H1 (cell line): ENCODE measurements around the gene NCOA5. TPM values are rescaled to one million over a fixed set of nuclear protein-coding genes. Genes with fewer than 3 reads are reported as not detected.

Experiments
- CHD1 ChIP-seq: IDR thresholded peaks from 2 replicates; pipeline ENCODE4 v1.6.1; 2012; ENCODE audit warnings: low read depth, low read length, improper control_type of control experiment
- CHD7 ChIP-seq: fragments of 300-600 bp; sonication (generic); IDR thresholded peaks from 2 replicates; pipeline ENCODE4 v1.7.1; 2012; ENCODE audit warnings: low read length, moderate library complexity, mild to moderate bottlenecking, inconsistent platforms; ENCODE audit not compliant: insufficient replicate concordance
- KDM5A ChIP-seq: fragments of 200-600 bp; IDR thresholded peaks from 2 replicates; pipeline ENCODE4 v1.7.1; 2012; ENCODE audit warnings: mild to moderate bottlenecking, low read length, inconsistent platforms, mixed read lengths
- SIRT6 ChIP-seq: IDR thresholded peaks from one replicate; pipeline ENCODE4 v1.7.1; 2012; ENCODE audit warnings: low read length, inconsistent platforms
- polyA plus RNA-seq, 7 experiments: library from polyadenylated mRNA; depleted of rRNA in 3 of 7; stranded (reverse) in 5 of 7; unstranded in 2 of 7; fragments of >200 nt in 5 of 7; fragments of 200-250 nt in 2 of 7; gene quantifications; 1 replicate in 5 of 7; 2 replicates in 1 of 7; 4 replicates in 1 of 7; pipeline versions ENCODE4 v1.2.1 to v1.2.3, GENCODE V29; 2011 to 2013; ENCODE audit warnings: missing spikeins in 2 of 7, mixed read lengths in 2 of 7
- total RNA-seq: library from RNA; stranded (reverse); fragmentation: NEBNext Ultra II Directional; extraction: Animal tissue kit (Norgen Biotek cat#: 25700); gene quantifications from 2 replicates; pipeline ENCODE4 v1.2.1, GENCODE V29; 2021
- TF ChIP-seq, protein P1 (sequence below): IDR thresholded peaks from 2 replicates; pipeline ENCODE4 v1.6.1; 2012; ENCODE audit warnings: low read length, inconsistent platforms

The NCOA5 gene
- total and polyA plus RNA-seq, 2 of the 8 experiments (the other 6 are each of a cell fraction or from before 2014, with no cell fraction given): 20.4 to 29.0 TPM

DNA sequence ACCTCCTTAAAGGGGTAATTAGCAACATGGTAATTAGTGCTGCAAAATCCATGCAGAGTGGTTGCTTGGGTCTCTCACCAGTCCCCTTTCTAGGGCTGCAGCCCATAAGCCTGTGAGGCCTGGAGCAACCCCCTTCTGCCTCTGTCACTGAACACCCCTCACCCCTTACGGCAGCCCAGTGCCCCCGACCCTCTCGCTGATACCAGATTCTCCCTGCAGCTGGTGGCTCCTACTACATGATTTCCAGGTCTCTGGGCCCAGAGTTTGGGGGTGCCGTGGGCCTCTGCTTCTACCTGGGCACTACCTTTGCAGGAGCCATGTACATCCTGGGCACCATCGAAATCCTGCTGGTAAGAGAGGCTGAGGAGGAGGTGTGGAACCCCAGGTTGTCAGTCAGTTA lies 52.7 kb downstream of the NCOA5 start (continued):
- TF ChIP-seq KDM5A (no peak), SIRT6 (no peak), CHD7 (no peak), CHD1 (no peak)
- TF ChIP-seq, protein P1, sequence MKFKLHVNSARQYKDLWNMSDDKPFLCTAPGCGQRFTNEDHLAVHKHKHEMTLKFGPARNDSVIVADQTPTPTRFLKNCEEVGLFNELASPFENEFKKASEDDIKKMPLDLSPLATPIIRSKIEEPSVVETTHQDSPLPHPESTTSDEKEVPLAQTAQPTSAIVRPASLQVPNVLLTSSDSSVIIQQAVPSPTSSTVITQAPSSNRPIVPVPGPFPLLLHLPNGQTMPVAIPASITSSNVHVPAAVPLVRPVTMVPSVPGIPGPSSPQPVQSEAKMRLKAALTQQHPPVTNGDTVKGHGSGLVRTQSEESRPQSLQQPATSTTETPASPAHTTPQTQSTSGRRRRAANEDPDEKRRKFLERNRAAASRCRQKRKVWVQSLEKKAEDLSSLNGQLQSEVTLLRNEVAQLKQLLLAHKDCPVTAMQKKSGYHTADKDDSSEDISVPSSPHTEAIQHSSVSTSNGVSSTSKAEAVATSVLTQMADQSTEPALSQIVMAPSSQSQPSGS: no peak
